Measurements from ENCODE around the gene GALNT6.
"Not testable (repeated sequence)": the region's sequence is repeated elsewhere in the genome, so short reads cannot be mapped to it uniquely, and the experiment has no call there.

GALNT6 gene

GRCh38 chr12:51323966-51324895 is 67.0 kb downstream of the GALNT6 start, which contains the start of gene BIN2:
Gene BIN2 (minus strand): TSS chr12:51324174. CDS start chr12:51324102, 72 bp downstream.
- peak; percentile 64 to 72 for DNase-seq (ENCODE audit: extremely low read depth in 1 of 2, low read depth in 1 of 2)

DNA sequence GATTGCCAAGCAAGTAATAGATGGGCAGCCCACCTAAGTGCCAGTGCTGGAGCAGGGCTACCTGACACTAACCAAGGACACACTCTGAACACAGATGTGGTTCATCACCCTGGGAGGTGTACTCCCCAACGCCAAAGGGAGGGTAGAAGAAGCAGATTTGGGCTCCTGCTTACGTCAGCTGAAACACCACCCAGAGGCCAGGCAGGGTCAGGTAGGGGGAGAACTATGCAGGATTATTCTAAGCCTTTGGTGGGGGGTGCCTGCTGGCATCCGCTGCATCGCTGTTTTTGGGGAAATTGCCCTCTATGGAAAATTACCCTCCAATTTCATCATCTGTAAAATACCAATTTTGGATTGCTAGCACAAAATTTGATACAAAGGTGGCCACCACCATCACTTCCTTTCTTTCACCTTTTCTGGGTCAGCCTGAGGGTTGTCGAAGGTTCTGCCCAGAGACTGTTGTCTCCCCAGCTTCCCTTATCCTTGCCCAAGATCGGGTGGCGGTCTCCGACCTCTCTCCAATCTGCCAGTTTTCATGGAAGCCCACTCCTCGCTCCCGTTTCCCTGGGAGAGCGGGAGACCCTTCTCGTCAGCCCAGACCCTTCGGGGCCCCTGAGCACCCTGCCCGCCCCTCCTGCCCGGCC is 67.8 kb downstream of the GALNT6 start:
- peak in 1 of 2 donors; percentile 42 for DNase-seq (ENCODE audit: extremely low read depth in 1 of 2, low read depth in 1 of 2)

DNA sequence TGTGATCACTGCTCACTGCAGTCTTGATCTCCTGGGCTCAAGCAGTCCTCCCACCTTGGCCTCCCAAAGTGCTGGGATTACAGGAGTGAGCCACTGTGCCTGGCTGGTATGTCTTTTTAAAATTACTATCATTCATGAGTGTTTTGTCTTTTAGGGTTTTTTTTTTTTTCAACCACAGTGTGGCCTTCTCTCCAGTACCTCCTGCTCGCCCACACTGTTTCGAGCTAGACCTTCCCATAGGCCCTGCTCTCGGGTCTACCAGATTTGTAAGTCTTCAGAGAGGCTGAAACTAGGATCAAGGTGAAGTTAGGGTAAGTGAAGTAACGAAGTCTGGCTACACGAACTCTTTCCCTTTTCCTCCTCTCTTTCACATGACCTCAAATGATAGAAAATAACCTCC is 68.8 kb downstream of the GALNT6 start:
- DNase-seq (ENCODE audit: extremely low read depth in 1 of 2, low read depth in 1 of 2): peak in 1 of 2 donors; percentile 59

- no peak for DNase-seq (ENCODE audit: extremely low read depth in 1 of 2, low read depth in 1 of 2)
Measured at GRCh38 chr12:51321882-51322281, 69.3 kb downstream of the GALNT6 start.

- DNase-seq (ENCODE audit: extremely low read depth in 1 of 2, low read depth in 1 of 2): no peak
Measured at GRCh38 chr12:51320695-51321320, 70.4 kb downstream of the GALNT6 start.

- DNase-seq (ENCODE audit: extremely low read depth in 1 of 2, low read depth in 1 of 2): no peak
Measured at GRCh38 chr12:51320311-51320694, 70.9 kb downstream of the GALNT6 start.

- DNase-seq (ENCODE audit: extremely low read depth in 1 of 2, low read depth in 1 of 2): no peak
Measured at GRCh38 chr12:51318846-51319599, 72.2 kb downstream of the GALNT6 start.

GRCh38 chr12:51318057-51318806 is 73.0 kb downstream of the GALNT6 start:
- DNase-seq (ENCODE audit: extremely low read depth in 1 of 2, low read depth in 1 of 2): not testable (repeated sequence)

DNA sequence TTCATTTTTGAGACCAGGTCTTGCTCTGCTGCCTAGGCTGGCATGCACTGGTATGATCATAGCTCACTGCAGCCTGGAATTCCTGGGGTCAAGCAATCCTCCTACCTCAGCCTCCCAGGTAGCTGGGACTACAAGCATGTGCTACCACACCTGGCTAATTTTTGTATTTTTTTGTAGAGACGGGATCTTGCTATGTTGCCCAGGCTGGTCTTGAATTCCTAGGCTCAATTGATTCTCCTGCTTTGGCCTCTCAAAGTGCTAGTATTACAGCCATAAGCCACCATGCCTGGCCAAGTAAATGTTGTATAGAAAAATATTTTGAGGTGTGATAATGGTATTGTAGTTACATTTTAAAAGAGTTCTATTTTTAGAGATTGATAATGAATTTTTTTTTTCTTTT is 79.8 kb downstream of the GALNT6 start:
- DNase-seq (ENCODE audit: extremely low read depth in 1 of 2, low read depth in 1 of 2): no peak

- no peak for DNase-seq (ENCODE audit: extremely low read depth in 1 of 2, low read depth in 1 of 2)
Measured at GRCh38 chr12:51307655-51308593, 83.3 kb downstream of the GALNT6 start.

DNA sequence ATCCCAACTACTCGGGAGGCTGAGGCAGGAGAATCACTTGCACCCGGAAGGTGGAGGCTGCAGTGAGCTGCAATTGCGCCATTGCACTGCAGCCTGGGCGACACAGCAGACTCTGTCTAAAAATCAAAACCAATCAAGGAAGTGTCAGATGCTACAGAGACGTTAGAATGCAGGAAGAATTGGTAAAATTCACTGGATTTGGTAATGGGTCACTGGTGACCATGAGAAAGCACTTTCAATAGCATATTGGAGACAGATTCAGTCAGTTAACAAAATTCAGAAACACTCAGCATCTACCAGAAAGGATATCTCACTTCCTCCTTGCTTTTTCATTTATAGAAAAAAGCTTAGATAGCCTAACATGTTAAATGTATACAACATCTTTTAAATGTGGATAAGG is 84.7 kb downstream of the GALNT6 start:
- no peak for DNase-seq (ENCODE audit: extremely low read depth in 1 of 2, low read depth in 1 of 2)
